GM12801 (cell line): ENCODE results near the gene SRL.

Experiments
- CTCF ChIP-seq: IDR thresholded peaks from one replicate; pipeline ENCODE4 v1.5.1; 2011; ENCODE audit warnings: control low read depth; ENCODE audit not compliant: insufficient read length; ENCODE audit errors: extremely low read depth

Gene SRL

GRCh38 chr16:4141604-4142003 is 100.3 kb downstream of the SRL start:
- no peak for TF ChIP-seq CTCF

- no peak for TF ChIP-seq CTCF
Observed at GRCh38 chr16:4140652-4141051, 101.2 kb downstream of the SRL start.

GRCh38 chr16:4139968-4140367 is 101.9 kb downstream of the SRL start:
- no peak for TF ChIP-seq CTCF
